Testis (tissue), 3 donors: ENCODE measurements around the gene GPBP1. TPM values are rescaled to one million over a fixed set of nuclear protein-coding genes. Genes with fewer than 3 reads are reported as not detected.

Source experiments
- DNase-seq: peaks from one replicate; pipeline ENCODE4 v3.0.0-alpha.2; 2019
- H3K27ac ChIP-seq, 2 donors: fragments of 200-600 bp; sonication (generic); one replicate each; pipeline ENCODE4 v1.5.1; 2019
- H3K27me3 ChIP-seq: fragments of 200-600 bp; sonication (generic); one replicate; pipeline ENCODE4 v1.5.1; 2019
- H3K36me3 ChIP-seq: fragments of 200-600 bp; sonication (generic); one replicate; pipeline ENCODE4 v1.5.1; 2017; ENCODE audit warnings: low read depth; ENCODE audit errors: missing control alignments
- H3K4me1 ChIP-seq: fragments of 200-600 bp; sonication (generic); one replicate; pipeline ENCODE4 v1.5.1; 2019
- H3K4me3 ChIP-seq, 2 donors: fragments of 200-600 bp; sonication (generic); one replicate each; pipeline ENCODE4 v1.5.1; 2017 to 2019
- H3K9me3 ChIP-seq: fragments of 200-600 bp; sonication (generic); one replicate; pipeline ENCODE4 v1.5.1; 2017
- POLR2A ChIP-seq: fragments of 450-650 bp; IDR thresholded peaks from one replicate; pipeline ENCODE4 v1.6.1; 2017; ENCODE audit warnings: antibody characterized with exemption, mild to moderate bottlenecking, moderate library complexity
- WGBS, 2 donors: methylation state at CpG; one replicate each; pipeline ENCODE4 v1.1.5; 2018; 5-methylcytosine and 5-hydroxymethylcytosine counted together
- intact Hi-C: fragments of 100-400 bp; cut with DNase I; formaldehyde crosslinking; loops from one replicate; pipeline ENCODE4 v1.15.1; 2023; ENCODE audit warnings: low total_unique reads
- polyA plus RNA-seq: library from polyadenylated mRNA; stranded (reverse); fragments of 350-450 nt; fragmentation: Illumina TruSeq; extraction: RNeasy Lipid Tissue Mini Kit (QIAGEN cat#74804); gene quantifications from one replicate; pipeline ENCODE4 v1.2.3, GENCODE V29; 2014; ENCODE audit warnings: low read depth, low replicate concordance; ENCODE audit not compliant: insufficient read depth
- total RNA-seq, 2 donors: library from RNA; depleted of rRNA; stranded (reverse); fragments of >200 nt; gene quantifications; one replicate each; pipeline ENCODE4 v1.2.3, GENCODE V29; 2016
- TF ChIP-seq, protein P1 (sequence below), 3 experiments: fragments of 450-650 bp in 2 of 3; fragments of 200-600 bp in 1 of 3; sonication (generic) in 1 of 3; IDR thresholded peaks; one replicate each; pipeline ENCODE4 v1.5.1; 2016 to 2019; ENCODE audit warnings: antibody characterized with exemption in 3 of 3, mild to moderate bottlenecking in 2 of 3, moderate library complexity in 1 of 3

Gene GPBP1
- total and polyA plus RNA-seq, 3 donors from 2014 or later, result 109 to 167 (median 137) TPM

DNA sequence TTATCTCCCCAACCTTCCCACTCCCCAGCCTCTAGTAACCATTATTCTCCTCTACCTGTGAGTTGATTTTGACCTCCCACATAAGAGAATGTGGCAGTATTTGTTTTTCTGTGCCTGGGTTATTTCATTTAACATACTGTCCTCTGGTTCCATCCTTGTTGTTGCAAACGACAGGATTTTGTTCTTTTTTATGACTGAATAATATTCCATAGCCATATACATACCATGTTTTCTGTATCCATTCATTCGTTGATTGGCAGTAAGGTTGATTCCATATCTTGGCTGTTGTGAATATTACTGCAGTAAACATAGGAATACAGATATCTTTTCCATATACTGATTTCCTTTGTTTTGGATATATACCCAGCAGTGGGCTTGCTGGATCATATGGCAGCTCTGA is 20.8 kb downstream of the GPBP1 start:
- no peak for DNase-seq
- H3K27me3 ChIP-seq, result no peaks in the 10 kb centered on the region
- H3K36me3 ChIP-seq, result no peaks in the 10 kb centered on the region
- no peak overlapping the region for H3K4me3 ChIP-seq
- TF ChIP-seq, protein P1, sequence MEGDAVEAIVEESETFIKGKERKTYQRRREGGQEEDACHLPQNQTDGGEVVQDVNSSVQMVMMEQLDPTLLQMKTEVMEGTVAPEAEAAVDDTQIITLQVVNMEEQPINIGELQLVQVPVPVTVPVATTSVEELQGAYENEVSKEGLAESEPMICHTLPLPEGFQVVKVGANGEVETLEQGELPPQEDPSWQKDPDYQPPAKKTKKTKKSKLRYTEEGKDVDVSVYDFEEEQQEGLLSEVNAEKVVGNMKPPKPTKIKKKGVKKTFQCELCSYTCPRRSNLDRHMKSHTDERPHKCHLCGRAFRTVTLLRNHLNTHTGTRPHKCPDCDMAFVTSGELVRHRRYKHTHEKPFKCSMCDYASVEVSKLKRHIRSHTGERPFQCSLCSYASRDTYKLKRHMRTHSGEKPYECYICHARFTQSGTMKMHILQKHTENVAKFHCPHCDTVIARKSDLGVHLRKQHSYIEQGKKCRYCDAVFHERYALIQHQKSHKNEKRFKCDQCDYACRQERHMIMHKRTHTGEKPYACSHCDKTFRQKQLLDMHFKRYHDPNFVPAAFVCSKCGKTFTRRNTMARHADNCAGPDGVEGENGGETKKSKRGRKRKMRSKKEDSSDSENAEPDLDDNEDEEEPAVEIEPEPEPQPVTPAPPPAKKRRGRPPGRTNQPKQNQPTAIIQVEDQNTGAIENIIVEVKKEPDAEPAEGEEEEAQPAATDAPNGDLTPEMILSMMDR (IDR thresholded peaks at IDR 0.05), result no peak
- no peak for TF ChIP-seq POLR2A
- H3K27ac ChIP-seq, result no peak overlapping the region
- WGBS, 2 donors, result 84 to 88% methylated on average over 2 of the region's 2 CpGs
- H3K9me3 ChIP-seq, result no peaks in the 10 kb centered on the region
- intact Hi-C loops, result no loop called here
- peaks cover 3% of the 10 kb centered on the region for H3K4me1 ChIP-seq

DNA sequence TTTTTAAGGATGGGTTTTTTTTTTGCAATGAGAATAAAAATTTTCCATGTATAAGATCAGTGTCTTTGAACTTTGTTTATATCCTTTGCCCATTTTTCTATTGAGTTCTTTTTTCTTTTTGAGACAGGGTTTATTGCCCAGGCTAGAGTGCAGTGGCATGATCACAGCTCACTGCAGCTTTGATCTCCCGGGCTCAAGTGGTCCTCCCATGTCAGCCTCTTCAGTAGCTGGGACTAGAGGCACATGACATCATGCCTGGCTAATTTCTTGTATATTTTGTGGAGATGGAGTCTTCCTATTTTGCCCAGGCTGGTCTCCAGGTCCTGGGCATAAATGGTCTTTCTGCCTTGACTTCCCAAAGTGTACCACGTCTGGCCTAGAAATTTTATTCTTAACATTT is 21.2 kb downstream of the GPBP1 start:
- H3K4me3 ChIP-seq, result no peak overlapping the region
- TF ChIP-seq, protein P1 (IDR thresholded peaks at IDR 0.05), result no peak
- no peak for TF ChIP-seq POLR2A
- intact Hi-C loops, result no loop called here
- DNase-seq, result no peak
- H3K4me1 ChIP-seq, result peaks cover 3% of the 10 kb centered on the region
- H3K27me3 ChIP-seq, result no peaks in the 10 kb centered on the region
- no peaks in the 10 kb centered on the region for H3K9me3 ChIP-seq
- no peak overlapping the region for H3K27ac ChIP-seq
- WGBS, 2 donors, result 90 to 93% methylated on average over 2 of the region's 2 CpGs
- H3K36me3 ChIP-seq, result no peaks in the 10 kb centered on the region

DNA sequence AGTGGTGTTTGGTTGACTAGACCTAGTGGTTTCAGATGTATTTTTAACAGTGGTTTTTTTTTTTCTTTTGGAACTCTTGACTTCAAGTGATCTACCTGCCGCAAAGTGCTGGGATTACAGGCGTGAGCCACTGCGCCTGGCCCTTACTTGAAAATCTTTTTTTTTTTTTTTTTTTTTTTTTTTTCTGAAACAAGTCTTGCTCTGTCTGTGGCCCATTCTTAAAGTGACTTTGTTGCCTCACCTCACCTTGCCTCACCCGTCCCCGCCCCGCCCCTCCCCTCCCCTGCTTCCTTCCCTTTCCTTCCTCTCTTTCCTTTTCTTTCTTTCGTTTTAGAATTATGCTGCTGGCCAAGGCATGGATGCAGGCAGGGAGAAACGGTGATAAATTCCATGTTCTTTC is 26.0 kb downstream of the GPBP1 start:
- intact Hi-C loops, result no loop called here
- Histone ChIP-seq H3K4me1 (no peaks in the 10 kb centered on the region), H3K9me3 (no peaks in the 10 kb centered on the region), H3K4me3 (no peak overlapping the region), H3K36me3 (no peaks in the 10 kb centered on the region), H3K27me3 (no peaks in the 10 kb centered on the region), H3K27ac (no peak overlapping the region)
- no peak for DNase-seq
- no peak for TF ChIP-seq POLR2A
- 72 to 83% methylated on average over 8 of the region's 8 CpGs for WGBS, 2 donors

DNA sequence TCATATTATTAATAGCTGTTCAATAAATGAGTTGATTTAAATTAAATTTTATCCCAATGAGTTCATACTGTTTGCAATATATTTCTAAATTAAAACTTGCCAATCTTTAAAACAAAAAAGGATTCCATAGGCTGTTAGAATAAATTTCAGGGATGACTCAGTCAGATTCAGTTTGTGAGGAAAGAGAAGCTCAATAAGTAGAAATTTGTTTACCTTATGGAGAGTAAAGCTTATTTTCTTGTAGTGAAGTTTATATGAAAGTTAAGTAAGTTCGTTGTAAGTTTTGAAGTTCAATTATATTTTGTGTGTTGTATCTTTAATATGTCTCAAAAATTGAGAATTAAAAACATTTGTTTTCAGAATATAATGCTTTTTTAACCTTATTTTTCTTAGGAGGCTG is 29.0 kb downstream of the GPBP1 start:
- 92 to 98% methylated on average over 1 of the region's 1 CpG for WGBS, 2 donors
- H3K27ac ChIP-seq, result no peak overlapping the region
- DNase-seq, result no peak
- no peaks in the 10 kb centered on the region for H3K9me3 ChIP-seq
- H3K4me1 ChIP-seq, result no peaks in the 10 kb centered on the region
- H3K4me3 ChIP-seq, result no peak overlapping the region
- no peaks in the 10 kb centered on the region for H3K27me3 ChIP-seq
- no peaks in the 10 kb centered on the region for H3K36me3 ChIP-seq
- TF ChIP-seq, protein P1 (IDR thresholded peaks at IDR 0.05), result no peak
- no peak for TF ChIP-seq POLR2A
- intact Hi-C loops, result no loop called here

DNA sequence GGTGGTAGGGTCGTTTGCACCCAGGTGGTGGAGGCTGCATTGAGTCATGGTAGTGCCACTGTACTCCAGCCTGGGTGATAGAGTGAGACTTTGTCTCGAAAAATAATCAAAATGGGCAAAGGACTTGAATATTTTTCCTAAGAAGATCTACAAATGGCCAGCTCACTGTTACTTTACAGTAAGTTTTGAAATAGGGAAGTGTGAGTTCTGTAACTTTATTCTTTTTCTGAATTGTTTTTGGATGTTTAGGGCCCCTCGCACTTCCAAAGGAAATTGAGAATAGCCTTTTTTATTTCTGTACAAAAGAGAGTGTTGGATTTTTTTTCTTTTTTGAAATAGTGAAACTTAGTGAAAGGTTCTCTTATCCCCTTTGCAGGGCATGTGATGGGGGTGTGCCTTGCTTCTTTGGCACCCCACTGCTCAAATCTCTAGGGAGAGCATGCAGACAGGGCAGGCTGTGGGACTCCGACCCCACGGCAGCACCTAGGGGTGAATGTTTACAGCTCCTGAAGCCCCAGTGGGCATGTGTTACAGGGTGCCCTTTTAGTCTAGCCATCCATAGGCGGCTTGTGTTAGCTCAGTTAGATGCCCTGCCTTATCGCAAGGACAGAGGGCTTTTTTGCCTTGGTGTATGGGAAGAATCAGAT is 33.3 kb downstream of the GPBP1 start:
- no peak for TF ChIP-seq POLR2A
- TF ChIP-seq, protein P1 (IDR thresholded peaks at IDR 0.05), result no peak
- Histone ChIP-seq H3K9me3 (no peaks in the 10 kb centered on the region), H3K27me3 (no peaks in the 10 kb centered on the region), H3K4me3 (no peak overlapping the region), H3K36me3 (no peaks in the 10 kb centered on the region), H3K27ac (no peak overlapping the region), H3K4me1 (peaks cover 4% of the 10 kb centered on the region)
- no peak for DNase-seq
- 78 to 88% methylated on average over 7 of the region's 7 CpGs for WGBS, 2 donors
- intact Hi-C loops, result no loop called here
